AG09309 (cell line): Measurements from ENCODE around the gene TOPAZ1.

Source experiments
- DNase-seq: peaks from one replicate; pipeline ENCODE4 v3.0.0-alpha.2; 2010; ENCODE audit warnings: low read depth
- H3K4me3 ChIP-seq: 2 replicates; pipeline ENCODE4 v1.5.1; 2011; ENCODE audit warnings: mild to moderate bottlenecking, low read depth, low read length, moderate library complexity; ENCODE audit not compliant: control insufficient read depth
- CTCF ChIP-seq: IDR thresholded peaks from 2 replicates; pipeline ENCODE4 v1.5.1; 2011; ENCODE audit warnings: mild to moderate bottlenecking, low read depth, low read length, inconsistent platforms; ENCODE audit not compliant: insufficient read depth, control insufficient read depth; ENCODE audit errors: missing control alignments

The TOPAZ1 gene

GRCh38 chr3:44232407-44232806 lies 9.3 kb upstream of the TOPAZ1 start:
- DNase-seq: no peak
- H3K4me3 ChIP-seq: no peak overlapping the region
- no peak for TF ChIP-seq CTCF

GRCh38 chr3:44234648-44235268 lies 6.9 kb upstream of the TOPAZ1 start:
- H3K4me3 ChIP-seq: no peak overlapping the region
- no peak for DNase-seq
- no peak for TF ChIP-seq CTCF

- peak; percentile 80 for DNase-seq
- peak; percentile 74 for TF ChIP-seq CTCF
- H3K4me3 ChIP-seq: no peak overlapping the region
Observed at GRCh38 chr3:44235604-44236484, 5.8 kb upstream of the TOPAZ1 start.

GRCh38 chr3:44236485-44236908 lies 5.2 kb upstream of the TOPAZ1 start:
- DNase-seq: no peak

GRCh38 chr3:44237161-44237560 lies 4.5 kb upstream of the TOPAZ1 start:
- no peak overlapping the region for H3K4me3 ChIP-seq
- no peak for DNase-seq
- no peak for TF ChIP-seq CTCF

More at GRCh38 chr3:44236485-44236908, 5.2 kb upstream of the TOPAZ1 start:
- no peak for TF ChIP-seq CTCF
- no peak overlapping the region for H3K4me3 ChIP-seq

GRCh38 chr3:44237665-44238064 lies 4.0 kb upstream of the TOPAZ1 start:
- DNase-seq: no peak
- H3K4me3 ChIP-seq: no peak overlapping the region
- TF ChIP-seq CTCF: no peak
